RWPE1 (cell line): ENCODE results near the gene THADA.

Experiments
- CTCF ChIA-PET: fragments of 350-600 bp; sonication (Branson Sonifier 250); formaldehyde crosslinking; extraction: SDS; loops from one replicate; lab custom pipeline; 2021; lab: Yijun Ruan, JAX
- POLR2A ChIA-PET: fragments of 400-600 bp; formaldehyde crosslinking; extraction: SDS; loops from one replicate; lab custom pipeline; 2020; ENCODE audit warnings: antibody characterized with exemption; ENCODE audit not compliant: low non-redundant PET; lab: Yijun Ruan, JAX
- DNase-seq: peaks from one replicate; pipeline ENCODE4 v3.0.0; 2012; ENCODE audit warnings: low spot score
- H3K27ac ChIP-seq: fragments of 450-650 bp; 2 replicates; pipeline ENCODE4 v1.5.1; 2017
- TF ChIP-seq, protein P1 (sequence below): fragments of 450-650 bp; conservative IDR thresholded peaks from 2 replicates; pipeline ENCODE4 v1.5.1; 2017; ENCODE audit warnings: low read depth, mild to moderate bottlenecking

The THADA gene

DNA sequence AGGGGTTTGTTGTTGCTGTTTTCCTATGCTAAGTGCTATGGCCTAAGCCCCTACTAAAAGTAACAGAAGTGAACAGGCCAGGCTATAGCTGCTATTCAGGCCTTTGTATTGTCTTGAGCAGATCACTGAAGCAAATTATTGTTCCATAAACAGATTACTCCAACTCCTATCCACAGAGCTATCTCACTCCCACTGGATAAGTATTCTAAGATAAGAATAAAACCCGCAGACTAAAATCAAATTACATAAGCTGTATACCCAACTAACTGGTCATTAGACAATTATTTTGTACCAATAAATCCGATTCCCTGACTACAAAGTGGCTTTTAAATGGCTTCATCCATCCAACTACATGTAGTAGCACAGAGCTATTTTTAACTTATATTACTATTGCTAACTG lies 74.3 kb downstream of the THADA start:
- TF ChIP-seq, protein P1, sequence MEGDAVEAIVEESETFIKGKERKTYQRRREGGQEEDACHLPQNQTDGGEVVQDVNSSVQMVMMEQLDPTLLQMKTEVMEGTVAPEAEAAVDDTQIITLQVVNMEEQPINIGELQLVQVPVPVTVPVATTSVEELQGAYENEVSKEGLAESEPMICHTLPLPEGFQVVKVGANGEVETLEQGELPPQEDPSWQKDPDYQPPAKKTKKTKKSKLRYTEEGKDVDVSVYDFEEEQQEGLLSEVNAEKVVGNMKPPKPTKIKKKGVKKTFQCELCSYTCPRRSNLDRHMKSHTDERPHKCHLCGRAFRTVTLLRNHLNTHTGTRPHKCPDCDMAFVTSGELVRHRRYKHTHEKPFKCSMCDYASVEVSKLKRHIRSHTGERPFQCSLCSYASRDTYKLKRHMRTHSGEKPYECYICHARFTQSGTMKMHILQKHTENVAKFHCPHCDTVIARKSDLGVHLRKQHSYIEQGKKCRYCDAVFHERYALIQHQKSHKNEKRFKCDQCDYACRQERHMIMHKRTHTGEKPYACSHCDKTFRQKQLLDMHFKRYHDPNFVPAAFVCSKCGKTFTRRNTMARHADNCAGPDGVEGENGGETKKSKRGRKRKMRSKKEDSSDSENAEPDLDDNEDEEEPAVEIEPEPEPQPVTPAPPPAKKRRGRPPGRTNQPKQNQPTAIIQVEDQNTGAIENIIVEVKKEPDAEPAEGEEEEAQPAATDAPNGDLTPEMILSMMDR = no peak
- DNase-seq = no peak
- H3K27ac ChIP-seq = no peak overlapping the region
- POLR2A ChIA-PET = no interaction called here
- CTCF ChIA-PET = interaction anchor here (0.7 kb wide), 1 partner anchor 694 kb away, joined by 4 read pairs; no protein-coding TSS in a partner anchor

- TF ChIP-seq, protein P1 = no peak
- H3K27ac ChIP-seq = no peak overlapping the region
- POLR2A ChIA-PET = no interaction called here
- DNase-seq = no peak
- CTCF ChIA-PET = interaction anchor here (0.7 kb wide), 1 partner anchor 693 kb away, joined by 4 read pairs; no protein-coding TSS in a partner anchor
Observed at GRCh38 chr2:43520919-43521318, 74.9 kb downstream of the THADA start.

GRCh38 chr2:43519643-43520221 lies 76.1 kb downstream of the THADA start:
- TF ChIP-seq, protein P1 = no peak
- peak; percentile 33 for DNase-seq
- no peak overlapping the region for H3K27ac ChIP-seq
- ChIA-PET CTCF (interaction anchor here (0.5 to 0.8 kb wide), 2 partner anchors 340 to 692 kb away, joined by 3 read pairs; no protein-coding TSS in a partner anchor), POLR2A (no interaction called here)

DNA sequence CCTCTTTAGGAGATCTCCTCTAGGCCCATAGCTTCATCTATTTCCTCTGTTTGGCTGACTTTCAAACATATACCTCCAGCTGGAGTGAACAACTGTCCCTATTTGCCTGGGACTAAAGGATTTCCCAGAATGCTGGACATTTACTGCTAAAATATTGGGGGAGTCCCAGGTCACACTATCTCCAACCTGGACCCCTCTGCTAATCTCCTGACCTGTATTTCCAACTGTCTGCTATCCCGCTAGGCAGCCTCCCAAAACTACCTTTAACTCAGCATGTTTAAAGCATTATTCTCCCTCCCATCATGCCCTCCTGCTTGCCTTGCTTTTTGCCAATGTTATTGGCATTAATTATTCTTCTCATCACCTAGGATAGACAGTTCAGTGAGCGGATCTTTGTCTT lies 77.1 kb downstream of the THADA start:
- POLR2A ChIA-PET = no interaction called here
- DNase-seq = no peak
- CTCF ChIA-PET = interaction anchor here (1.1 kb wide), 1 partner anchor 22 kb away, joined by 4 read pairs; no protein-coding TSS in a partner anchor
- TF ChIP-seq, protein P1 = no peak
- no peak overlapping the region for H3K27ac ChIP-seq

GRCh38 chr2:43518181-43518580 lies 77.7 kb downstream of the THADA start:
- ChIA-PET CTCF (interaction anchor here (0.6 to 1.1 kb wide), 3 partner anchors 23 to 62 kb away, joined by 4 read pairs; no protein-coding TSS in a partner anchor), POLR2A (no interaction called here)
- no peak overlapping the region for H3K27ac ChIP-seq
- DNase-seq = peak; percentile 17
- TF ChIP-seq, protein P1 = no peak

DNA sequence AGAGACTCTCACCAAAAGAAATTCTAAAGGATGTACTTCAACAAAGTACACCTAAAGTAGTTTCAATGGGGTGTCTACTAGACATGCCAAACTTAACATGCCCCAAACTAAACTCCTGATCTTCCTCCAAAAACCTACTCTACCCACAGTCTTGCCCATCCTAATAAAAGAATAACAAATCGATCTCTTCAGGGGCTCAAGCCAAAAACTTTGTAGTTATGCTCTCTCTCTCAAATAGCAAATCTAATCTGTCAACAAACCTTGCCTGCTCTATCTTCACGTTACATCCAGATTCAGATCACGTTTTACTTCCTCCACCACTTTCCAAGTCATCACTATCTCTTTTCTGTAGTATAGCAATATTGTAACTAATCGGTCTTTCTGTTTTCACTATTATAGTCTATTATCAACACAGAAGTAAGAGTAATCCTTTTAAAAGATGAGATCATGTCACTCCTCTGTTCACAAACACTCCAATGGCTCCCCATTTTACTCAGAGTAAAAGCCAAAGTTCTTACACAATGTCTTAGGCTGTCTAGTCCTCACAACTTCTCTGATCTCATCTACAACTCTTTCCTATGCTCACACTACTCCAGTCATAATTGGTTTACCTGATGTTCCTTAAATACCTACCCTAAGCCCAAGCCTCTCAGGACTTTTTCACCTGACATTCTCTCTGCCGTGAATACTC lies 79.9 kb downstream of the THADA start:
- TF ChIP-seq, protein P1 = no peak
- DNase-seq = no peak
- CTCF ChIA-PET = no interaction called here
- POLR2A ChIA-PET = no interaction called here
- H3K27ac ChIP-seq = no peak overlapping the region
